Mononuclear cell (primary cell): ENCODE data around the gene MRPL58. TPM values are rescaled to one million over a fixed set of nuclear protein-coding genes. Genes with fewer than 3 reads are reported as not detected.
"Not testable (repeated sequence)": the region's sequence is repeated elsewhere in the genome, so short reads cannot be mapped to it uniquely, and the experiment has no call there.

Source experiments
- H3K27me3 ChIP-seq: 2 replicates; pipeline ENCODE4 v1.6.0; 2011; ENCODE audit warnings: low read length, control low read depth; ENCODE audit not compliant: insufficient read depth
- H3K4me1 ChIP-seq: 2 replicates; pipeline ENCODE4 v1.5.1; 2011; ENCODE audit warnings: mild to moderate bottlenecking, low read length, control low read depth; ENCODE audit not compliant: insufficient read depth
- H3K4me3 ChIP-seq: 2 replicates; pipeline ENCODE4 v1.5.1; 2011; ENCODE audit warnings: mild to moderate bottlenecking, low read length, moderate library complexity
- H3K9me3 ChIP-seq: 2 replicates; pipeline ENCODE4 v1.5.1; 2011; ENCODE audit warnings: low read depth, mild to moderate bottlenecking, control low read depth, low read length
- total RNA-seq: library from RNA; depleted of rRNA; stranded (reverse); fragments of >200 nt; gene quantifications from one replicate; pipeline ENCODE4 v1.2.3, GENCODE V29; 2012

MRPL58 gene
- total RNA-seq, 1 donor, result 8.6 TPM

DNA sequence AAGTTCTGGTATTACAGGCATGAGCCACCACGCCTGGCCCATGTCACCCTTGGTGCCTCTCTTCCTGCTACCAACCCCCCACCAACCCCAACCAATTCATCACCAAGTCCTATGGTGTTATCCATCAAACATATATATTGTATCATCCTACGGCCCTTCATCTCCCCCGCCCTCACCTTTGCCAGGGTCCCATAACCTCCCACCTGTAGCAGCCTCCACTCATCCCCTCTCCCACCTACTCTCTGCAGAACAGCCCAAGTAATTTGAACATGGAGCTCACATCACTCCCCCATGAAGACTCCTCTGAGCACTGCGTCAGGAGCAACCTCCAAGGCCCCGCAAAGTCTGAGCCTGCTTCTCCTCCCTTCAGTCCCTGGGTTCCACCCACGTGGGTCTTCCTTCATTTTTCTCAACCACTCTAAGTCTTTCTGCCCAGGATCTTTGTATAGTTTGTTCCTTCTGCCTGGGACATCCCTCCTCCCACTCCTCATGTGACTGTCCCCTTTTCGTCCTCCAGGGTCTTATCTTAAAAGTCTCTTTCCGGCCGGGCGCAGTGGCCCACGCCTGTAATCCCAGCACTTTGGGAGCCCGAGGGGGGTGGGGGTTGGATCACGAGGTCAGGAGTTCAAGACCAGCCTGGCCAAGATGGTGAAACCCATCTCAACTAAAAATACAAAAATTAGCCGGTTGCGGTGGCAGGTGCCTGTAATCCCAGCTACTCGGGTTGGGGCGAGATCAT lies 32.9 kb upstream of the MRPL58 start:
- H3K4me1 ChIP-seq, result peaks cover 20% of the 10 kb centered on the region
- H3K9me3 ChIP-seq, result no peaks in the 10 kb centered on the region
- H3K4me3 ChIP-seq, result no peak overlapping the region
- peaks cover 34% of the 10 kb centered on the region for H3K27me3 ChIP-seq

GRCh38 chr17:74981318-74981978 lies 31.0 kb upstream of the MRPL58 start:
- H3K4me3 ChIP-seq, result peak overlapping the region; percentile 46
- peaks cover 30% of the 10 kb centered on the region for H3K4me1 ChIP-seq
- no peaks in the 10 kb centered on the region for H3K9me3 ChIP-seq
- H3K27me3 ChIP-seq, result peaks cover 22% of the 10 kb centered on the region

- Histone ChIP-seq H3K9me3 (no peaks in the 10 kb centered on the region), H3K27me3 (peaks cover 22% of the 10 kb centered on the region), H3K4me1 (peaks cover 37% of the 10 kb centered on the region), H3K4me3 (peak overlapping the region; percentile 46)
Observed at GRCh38 chr17:74981979-74982662, 30.3 kb upstream of the MRPL58 start.

GRCh38 chr17:74982663-74983313 lies 29.7 kb upstream of the MRPL58 start:
- peaks cover 41% of the 10 kb centered on the region for H3K4me1 ChIP-seq
- not testable (repeated sequence) for H3K9me3 ChIP-seq
- peak overlapping the region; percentile 46 for H3K4me3 ChIP-seq
- peaks cover 22% of the 10 kb centered on the region for H3K27me3 ChIP-seq

DNA sequence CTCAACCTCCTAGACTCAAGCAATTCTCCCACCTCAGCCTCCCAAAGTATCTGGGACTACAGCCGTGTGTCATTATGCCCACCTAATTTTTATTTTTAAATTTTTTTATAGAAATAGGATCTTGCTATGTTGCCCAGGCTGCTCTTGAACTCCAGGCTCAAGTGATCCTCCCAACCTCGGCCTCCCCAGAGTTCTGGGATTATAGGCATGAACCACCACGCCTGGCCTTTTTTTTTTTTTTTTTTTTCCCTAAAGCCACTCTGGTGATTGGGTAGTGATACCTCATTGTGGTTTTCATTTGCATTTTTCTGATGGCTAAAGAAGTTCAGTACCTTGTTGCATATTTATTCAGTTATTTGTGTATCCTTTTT lies 26.3 kb upstream of the MRPL58 start:
- no peak overlapping the region for H3K4me3 ChIP-seq
- peaks cover 46% of the 10 kb centered on the region for H3K4me1 ChIP-seq
- peaks cover 30% of the 10 kb centered on the region for H3K27me3 ChIP-seq
- H3K9me3 ChIP-seq, result no peaks in the 10 kb centered on the region

GRCh38 chr17:74987418-74987908 lies 25.0 kb upstream of the MRPL58 start, which contains the start of gene CDR2L:
Gene CDR2L, plus strand, starts transcription at chr17:74987632. Its CDS starts 412 bp downstream, at chr17:74988044.
- no peaks in the 10 kb centered on the region for H3K9me3 ChIP-seq
- H3K4me3 ChIP-seq, result peak within 1 kb of the TSS; percentile 31
- peaks cover 20% of the 10 kb centered on the region for H3K27me3 ChIP-seq
- H3K4me1 ChIP-seq, result peaks cover 33% of the 10 kb centered on the region

DNA sequence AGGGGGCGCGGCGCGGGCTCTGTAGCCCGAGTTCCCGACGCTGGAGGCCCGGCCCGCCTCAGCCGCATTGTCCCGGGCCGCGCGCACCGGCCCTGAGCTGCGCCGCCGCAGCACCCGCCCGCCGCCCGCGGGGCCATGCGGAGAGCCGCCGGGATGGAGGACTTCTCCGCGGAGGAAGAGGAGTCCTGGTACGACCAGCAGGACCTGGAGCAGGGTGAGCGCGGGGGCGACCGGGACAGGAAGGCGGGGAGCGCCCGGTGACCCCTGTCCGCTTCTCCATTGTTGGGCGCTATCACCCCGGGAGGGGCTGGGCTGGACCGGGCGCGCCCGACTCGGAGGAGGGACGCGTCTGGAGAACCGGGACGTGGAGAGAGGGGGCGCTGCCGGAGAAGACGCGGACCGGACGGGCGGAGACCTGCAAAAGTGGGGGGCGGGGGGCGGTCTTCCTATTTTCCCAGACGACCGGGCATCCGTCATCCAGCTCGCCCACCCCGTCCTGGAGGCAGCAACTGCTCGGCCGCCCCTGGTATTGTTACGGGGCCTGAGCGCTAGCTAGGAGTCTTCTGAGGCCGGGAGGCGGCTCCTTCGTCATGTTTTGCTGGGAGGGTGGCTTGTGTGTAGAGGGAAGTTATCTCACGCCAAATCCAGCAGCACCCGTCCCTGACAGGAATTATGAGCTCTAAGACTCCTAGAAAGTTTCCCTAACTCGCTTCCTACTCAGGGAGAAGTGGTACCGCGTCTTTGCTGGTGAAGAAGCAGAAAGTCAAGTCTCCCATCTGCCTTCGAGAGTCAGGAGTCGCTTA lies 24.4 kb upstream of the MRPL58 start:
- Histone ChIP-seq H3K4me3 (peak overlapping the region; percentile 31), H3K4me1 (peaks cover 30% of the 10 kb centered on the region), H3K27me3 (peaks cover 17% of the 10 kb centered on the region), H3K9me3 (no peaks in the 10 kb centered on the region)

- Histone ChIP-seq H3K4me3 (no peak overlapping the region), H3K4me1 (peaks cover 23% of the 10 kb centered on the region), H3K9me3 (no peaks in the 10 kb centered on the region), H3K27me3 (peaks cover 12% of the 10 kb centered on the region)
Observed at GRCh38 chr17:74990581-74991105, 21.8 kb upstream of the MRPL58 start.

DNA sequence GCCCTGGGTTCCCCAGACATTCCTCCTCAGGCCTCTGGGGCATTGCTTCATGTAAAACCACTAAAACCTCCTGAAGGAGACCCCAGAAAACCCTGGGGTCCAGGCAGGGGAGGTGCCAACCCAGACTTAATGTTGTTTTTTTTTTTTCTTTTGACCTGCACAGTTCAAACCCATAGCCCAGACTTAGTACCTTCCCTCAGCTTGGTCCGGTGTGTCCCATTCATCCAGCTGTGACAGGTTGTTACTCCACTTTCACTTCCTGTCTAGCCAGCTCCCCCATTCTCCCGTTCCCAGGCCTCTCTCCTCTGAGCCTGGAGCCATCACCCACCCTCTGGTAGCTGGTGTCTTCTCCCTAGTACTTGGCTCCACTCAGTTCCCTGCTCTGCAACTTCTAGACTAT lies 20.2 kb upstream of the MRPL58 start:
- Histone ChIP-seq H3K4me1 (peaks cover 12% of the 10 kb centered on the region), H3K9me3 (no peaks in the 10 kb centered on the region), H3K4me3 (no peak overlapping the region), H3K27me3 (peaks cover 12% of the 10 kb centered on the region)

GRCh38 chr17:74994440-74994839 lies 18.0 kb upstream of the MRPL58 start:
- Histone ChIP-seq H3K27me3 (no peaks in the 10 kb centered on the region), H3K9me3 (no peaks in the 10 kb centered on the region), H3K4me1 (no peaks in the 10 kb centered on the region), H3K4me3 (no peak overlapping the region)

GRCh38 chr17:74995847-74996246 lies 16.6 kb upstream of the MRPL58 start:
- H3K9me3 ChIP-seq, result no peaks in the 10 kb centered on the region
- no peaks in the 10 kb centered on the region for H3K27me3 ChIP-seq
- H3K4me3 ChIP-seq, result no peak overlapping the region
- H3K4me1 ChIP-seq, result no peaks in the 10 kb centered on the region

DNA sequence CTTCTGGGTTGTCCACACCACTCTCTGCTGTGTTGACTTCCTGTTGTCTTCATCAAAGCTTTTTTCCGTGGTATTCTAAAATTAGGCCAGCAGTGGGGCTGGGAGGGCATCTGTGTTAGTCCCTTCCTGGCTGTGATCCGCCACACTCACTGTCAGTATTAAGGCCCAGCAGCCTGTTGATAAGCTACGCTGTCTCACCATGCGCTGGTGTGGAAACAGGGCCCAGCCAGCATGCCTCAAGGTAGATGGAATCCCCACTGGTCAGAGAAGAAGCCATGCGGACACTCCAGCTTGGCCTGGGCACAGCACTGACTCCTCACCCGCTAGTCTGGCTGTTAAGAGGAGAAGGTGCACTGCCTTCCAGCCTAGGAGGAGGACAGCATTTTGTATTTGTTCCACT lies 13.7 kb upstream of the MRPL58 start:
- no peaks in the 10 kb centered on the region for H3K27me3 ChIP-seq
- H3K9me3 ChIP-seq, result no peaks in the 10 kb centered on the region
- H3K4me3 ChIP-seq, result no peak overlapping the region
- no peaks in the 10 kb centered on the region for H3K4me1 ChIP-seq

DNA sequence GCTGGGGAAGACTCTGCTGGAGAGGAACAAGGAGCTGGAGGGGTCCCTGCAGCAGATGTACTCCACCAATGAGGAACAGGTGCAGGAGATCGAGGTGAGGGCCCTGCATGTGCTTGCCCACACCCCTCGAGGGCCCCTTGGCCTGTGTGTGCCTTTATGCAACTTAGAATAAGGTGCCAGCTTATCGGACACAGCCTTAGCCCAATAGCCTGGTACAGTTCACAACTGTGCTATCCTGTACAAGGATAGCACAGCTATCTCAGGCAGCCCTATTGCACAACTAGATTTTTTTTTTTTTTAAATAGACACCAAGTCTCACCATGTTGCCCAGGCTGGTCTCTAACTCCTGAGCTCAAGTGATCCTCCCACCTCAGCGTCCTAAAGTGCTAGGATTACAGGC lies 12.9 kb upstream of the MRPL58 start:
- Histone ChIP-seq H3K4me3 (no peak overlapping the region), H3K4me1 (no peaks in the 10 kb centered on the region), H3K9me3 (no peaks in the 10 kb centered on the region), H3K27me3 (no peaks in the 10 kb centered on the region)
